CD14-positive monocyte (primary cell): ENCODE results near the gene MRGPRG. TPM values are rescaled to one million over a fixed set of nuclear protein-coding genes. Genes with fewer than 3 reads are reported as not detected.
A peak's percentile ranks its signal among the peaks of the same experiment; 100 is the strongest.

Experiments
- DNase-seq, 3 donors: peaks; one replicate each; pipeline ENCODE4 v3.0.0-alpha.2; 2011 to 2022
- H2AFZ ChIP-seq: 2 replicates; pipeline ENCODE4 v1.6.0; 2012; ENCODE audit warnings: mild to moderate bottlenecking, low read depth, low read length, inconsistent platforms; ENCODE audit not compliant: insufficient read depth, poor library complexity, severe bottlenecking
- H3K27ac ChIP-seq, 2 donors: 1 replicate in 1 of 2; 2 replicates in 1 of 2; pipeline ENCODE4 v1.5.1; 2012 to 2013; ENCODE audit warnings: low read length in 2 of 2, control low read depth in 1 of 2, inconsistent platforms in 1 of 2, low read depth in 1 of 2, mild to moderate bottlenecking in 1 of 2
- H3K27me3 ChIP-seq, 2 donors: one replicate each; pipeline versions ENCODE4 v1.6.0 to v1.6.1; 2011 to 2013; ENCODE audit warnings: low read length in 2 of 2; ENCODE audit not compliant: control insufficient read depth in 2 of 2, insufficient read depth in 2 of 2
- H3K36me3 ChIP-seq, 2 donors: replicated peaks in 1 of 2; 1 replicate in 1 of 2; 2 replicates in 1 of 2; pipeline versions ENCODE4 v1.5.1 to v1.6.1; 2012 to 2013; ENCODE audit warnings: low read length in 2 of 2, control low read depth in 1 of 2, inconsistent platforms in 1 of 2, mild to moderate bottlenecking in 1 of 2; ENCODE audit not compliant: insufficient read depth in 2 of 2, control insufficient read depth in 1 of 2
- H3K4me1 ChIP-seq, 2 donors: 1 replicate in 1 of 2; 2 replicates in 1 of 2; pipeline versions ENCODE4 v1.5.1 to v1.6.1; 2012 to 2013; ENCODE audit warnings: low read length in 2 of 2, control low read depth in 1 of 2, inconsistent platforms in 1 of 2, mild to moderate bottlenecking in 1 of 2, moderate library complexity in 1 of 2; ENCODE audit not compliant: insufficient read depth in 2 of 2, control insufficient read depth in 1 of 2
- H3K4me2 ChIP-seq: replicated peaks from 2 replicates; pipeline ENCODE3; 2012; ENCODE audit warnings: low read length, moderate library complexity, mild to moderate bottlenecking; ENCODE audit not compliant: poor library complexity, severe bottlenecking; ENCODE audit errors: extremely low read depth
- H3K4me3 ChIP-seq, 3 experiments: fragments of 200-600 bp in 1 of 3; sonication (generic) in 1 of 3; replicated peaks in 1 of 3; 1 replicate in 2 of 3; 2 replicates in 1 of 3; pipeline ENCODE4 v1.5.1; 2011 to 2013; ENCODE audit warnings: low read length in 3 of 3, mild to moderate bottlenecking in 3 of 3, control low read depth in 2 of 3, low read depth in 2 of 3, inconsistent platforms in 1 of 3, moderate library complexity in 1 of 3
- H3K79me2 ChIP-seq: 2 replicates; pipeline ENCODE4 v1.6.0; 2012; ENCODE audit warnings: mild to moderate bottlenecking, control low read depth, inconsistent platforms, low read length, moderate library complexity; ENCODE audit not compliant: insufficient read depth
- H3K9ac ChIP-seq: 2 replicates; pipeline ENCODE4 v1.6.0; 2017; ENCODE audit warnings: low read length, mild to moderate bottlenecking; ENCODE audit not compliant: insufficient read depth, poor library complexity, severe bottlenecking
- H3K9me3 ChIP-seq, 2 donors: replicated peaks in 1 of 2; 1 replicate in 1 of 2; 2 replicates in 1 of 2; pipeline versions ENCODE4 v1.5.1 to v1.6.1; 2012 to 2013; ENCODE audit warnings: low read length in 2 of 2, control low read depth in 1 of 2; ENCODE audit not compliant: control insufficient read depth in 1 of 2, insufficient read depth in 1 of 2
- H4K20me1 ChIP-seq: 2 replicates; pipeline ENCODE4 v1.6.0; 2012; ENCODE audit warnings: mild to moderate bottlenecking, low read length, control low read depth, moderate library complexity; ENCODE audit not compliant: insufficient read depth
- H3K27ac Mint-ChIP-seq, 7 donors: one replicate each; pipeline ENCODE4 v1.8.0; 2020; ENCODE audit warnings: mild to moderate bottlenecking in 7 of 7, mixed read lengths in 7 of 7, moderate library complexity in 6 of 7, inconsistent platforms in 2 of 7
- H3K27me3 Mint-ChIP-seq, 3 donors: one replicate each; pipeline ENCODE4 v1.8.0; 2021 to 2022; ENCODE audit warnings: low read depth in 3 of 3, mild to moderate bottlenecking in 3 of 3, mixed read lengths in 3 of 3, moderate library complexity in 3 of 3, inconsistent platforms in 1 of 3
- H3K36me3 Mint-ChIP-seq, 2 donors: one replicate each; pipeline ENCODE4 v1.8.0; 2020; ENCODE audit warnings: mixed read lengths in 2 of 2, inconsistent platforms in 1 of 2, mild to moderate bottlenecking in 1 of 2
- H3K4me1 Mint-ChIP-seq: one replicate; pipeline ENCODE4 v1.8.0; 2020; ENCODE audit warnings: mild to moderate bottlenecking, mixed read lengths
- H3K4me3 Mint-ChIP-seq, 2 donors: one replicate each; pipeline ENCODE4 v1.8.0; 2020; ENCODE audit warnings: mild to moderate bottlenecking in 2 of 2, mixed read lengths in 2 of 2, moderate library complexity in 1 of 2
- H3K9me3 Mint-ChIP-seq, 7 donors: one replicate each; pipeline ENCODE4 v1.8.0; 2020 to 2022; ENCODE audit warnings: mixed read lengths in 7 of 7, mild to moderate bottlenecking in 6 of 7, moderate library complexity in 6 of 7, inconsistent platforms in 2 of 7
- WGBS: methylation state at CpG from one replicate; pipeline ENCODE4 v1.1.5; 2013; ENCODE audit warnings: missing lambda C conversion rate; ENCODE audit not compliant: insufficient coverage; 5-methylcytosine and 5-hydroxymethylcytosine counted together
- intact Hi-C, 2 donors: fragments of 100-400 bp; cut with micrococcal nuclease; formaldehyde crosslinking; loops; one replicate each; pipeline versions ENCODE4 v1.15.0 to v1.15.1; 2023
- polyA plus RNA-seq, 3 donors: library from polyadenylated mRNA; depleted of rRNA in 1 of 3; unstranded in 2 of 3; stranded (reverse) in 1 of 3; fragments of 300-500 nt in 2 of 3; fragments of >200 nt in 1 of 3; fragmentation: Illumina TruSeq in 2 of 3; gene quantifications; 1 replicate in 2 of 3; 2 replicates in 1 of 3; pipeline ENCODE4 v1.2.3, GENCODE V29; 2012 to 2021
- TF ChIP-seq, protein P1 (sequence below): fragments of 200-600 bp; IDR thresholded peaks from one replicate; pipeline ENCODE4 v1.8.0; 2022; ENCODE audit warnings: antibody characterized with exemption, mild to moderate bottlenecking

The MRGPRG gene
- polyA plus RNA-seq, 3 donors = not detected

DNA sequence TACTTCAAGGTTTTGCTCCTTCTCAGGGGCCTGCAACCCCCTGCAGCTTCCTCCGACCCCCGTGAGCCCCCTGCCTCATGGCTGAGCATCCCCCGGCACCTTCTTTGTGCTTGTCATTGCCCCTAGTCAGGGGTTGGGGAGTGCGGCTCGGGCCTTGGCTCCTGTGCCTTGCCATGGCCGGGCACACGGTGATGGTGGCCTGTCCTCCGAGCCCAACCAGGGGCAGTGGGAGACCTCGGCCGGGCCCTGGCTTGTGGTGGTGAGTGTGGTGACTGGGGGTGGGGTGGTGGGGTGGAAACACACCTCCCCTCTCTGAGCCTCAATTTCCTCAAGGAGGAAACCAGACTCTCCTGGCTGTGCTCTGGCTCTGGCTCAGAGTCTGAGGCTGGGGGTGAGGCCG, 1.5 kb upstream of the MRGPRG start:
- Histone ChIP-seq H3K27ac (no peak overlapping the region), H3K79me2 (no peaks in the 10 kb centered on the region), H3K4me2 (no peak overlapping the region), H2AFZ (no peak overlapping the region), H3K4me1 (no peaks in the 10 kb centered on the region), H3K36me3 (no peaks in the 10 kb centered on the region), H3K9me3 (no peaks in the 10 kb centered on the region), H3K4me3 (no peak overlapping the region), H4K20me1 (no peaks in the 10 kb centered on the region), H3K9ac (no peak overlapping the region), H3K27me3 (peaks cover 0 to 7% of the 10 kb centered on the region in 2 donors)
- no peak overlapping the region for H3K27ac Mint-ChIP-seq
- DNase-seq = no peak
- H3K36me3 Mint-ChIP-seq = no peaks in the 10 kb centered on the region
- peaks cover 9% of the 10 kb centered on the region for H3K4me1 Mint-ChIP-seq
- H3K4me3 Mint-ChIP-seq = no peak overlapping the region
- no peaks in the 10 kb centered on the region for H3K9me3 Mint-ChIP-seq
- intact Hi-C loops = no loop called here
- TF ChIP-seq, protein P1, sequence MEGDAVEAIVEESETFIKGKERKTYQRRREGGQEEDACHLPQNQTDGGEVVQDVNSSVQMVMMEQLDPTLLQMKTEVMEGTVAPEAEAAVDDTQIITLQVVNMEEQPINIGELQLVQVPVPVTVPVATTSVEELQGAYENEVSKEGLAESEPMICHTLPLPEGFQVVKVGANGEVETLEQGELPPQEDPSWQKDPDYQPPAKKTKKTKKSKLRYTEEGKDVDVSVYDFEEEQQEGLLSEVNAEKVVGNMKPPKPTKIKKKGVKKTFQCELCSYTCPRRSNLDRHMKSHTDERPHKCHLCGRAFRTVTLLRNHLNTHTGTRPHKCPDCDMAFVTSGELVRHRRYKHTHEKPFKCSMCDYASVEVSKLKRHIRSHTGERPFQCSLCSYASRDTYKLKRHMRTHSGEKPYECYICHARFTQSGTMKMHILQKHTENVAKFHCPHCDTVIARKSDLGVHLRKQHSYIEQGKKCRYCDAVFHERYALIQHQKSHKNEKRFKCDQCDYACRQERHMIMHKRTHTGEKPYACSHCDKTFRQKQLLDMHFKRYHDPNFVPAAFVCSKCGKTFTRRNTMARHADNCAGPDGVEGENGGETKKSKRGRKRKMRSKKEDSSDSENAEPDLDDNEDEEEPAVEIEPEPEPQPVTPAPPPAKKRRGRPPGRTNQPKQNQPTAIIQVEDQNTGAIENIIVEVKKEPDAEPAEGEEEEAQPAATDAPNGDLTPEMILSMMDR = no peak
- 97% methylated on average over 4 of the region's 11 CpGs for WGBS
- H3K27me3 Mint-ChIP-seq = peaks cover 30 to 49% (median 30%) of the 10 kb centered on the region in 3 donors

DNA sequence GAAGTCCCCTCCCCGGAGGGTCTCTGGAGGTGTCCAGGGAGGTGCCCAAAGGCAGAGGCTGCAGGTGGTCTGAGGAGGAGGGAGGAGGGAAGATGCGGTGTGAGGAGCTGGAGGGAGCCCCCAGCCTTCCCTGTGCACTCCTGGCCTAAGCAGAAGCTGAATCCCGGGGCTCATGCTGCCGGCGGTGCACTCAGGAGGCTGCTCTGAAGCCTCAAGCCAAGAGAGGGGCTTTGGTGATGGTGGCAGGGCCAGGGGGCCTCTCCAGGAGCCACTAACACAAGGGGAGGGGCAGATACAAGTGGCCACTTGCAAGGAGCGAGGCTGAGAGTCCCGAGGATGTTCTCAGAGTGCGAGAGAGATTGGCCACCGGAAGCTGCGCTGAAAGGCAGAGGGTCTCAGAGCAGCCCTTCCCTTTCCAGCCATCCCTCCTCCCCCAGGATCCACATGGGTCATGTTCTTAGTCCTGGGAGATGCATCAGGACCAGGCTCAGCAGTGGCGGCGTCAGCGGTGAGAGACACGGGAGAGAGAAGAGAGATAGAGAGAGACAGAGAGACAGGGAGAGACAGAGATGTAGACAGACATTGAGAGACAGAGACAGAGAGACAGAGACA, 774 bp upstream of the MRGPRG start:
- H3K4me1 ChIP-seq = no peaks in the 10 kb centered on the region
- no peak overlapping the region for H2AFZ ChIP-seq
- no peaks in the 10 kb centered on the region for H3K79me2 ChIP-seq
- no peak for DNase-seq
- WGBS = 83% methylated on average over 14 of the region's 14 CpGs
- H3K27ac Mint-ChIP-seq = peak overlapping the region in 1 of 7 donors; percentile 25
- no peak overlapping the region for H3K4me3 Mint-ChIP-seq
- H3K9ac ChIP-seq = no peak overlapping the region
- H3K36me3 ChIP-seq = no peaks in the 10 kb centered on the region
- intact Hi-C loops = loop anchor here (5.0 to 10.0 kb wide), 2 partner anchors 105 to 182 kb away; no protein-coding TSS in a partner anchor
- no peaks in the 10 kb centered on the region for H3K9me3 Mint-ChIP-seq
- H3K27me3 ChIP-seq = peaks cover 0 to 7% of the 10 kb centered on the region in 2 donors
- H3K4me3 ChIP-seq = no peak overlapping the region
- no peaks in the 10 kb centered on the region for H3K36me3 Mint-ChIP-seq
- H3K4me2 ChIP-seq = no peak overlapping the region
- no peak overlapping the region for H3K27ac ChIP-seq
- H3K4me1 Mint-ChIP-seq = peaks cover 9% of the 10 kb centered on the region
- no peaks in the 10 kb centered on the region for H3K9me3 ChIP-seq
- H3K27me3 Mint-ChIP-seq = peaks cover 27 to 48% (median 28%) of the 10 kb centered on the region in 3 donors
- TF ChIP-seq, protein P1 = no peak
- no peaks in the 10 kb centered on the region for H4K20me1 ChIP-seq
